ENCODE results near the gene FAM153A.
"Not testable (repeated sequence)": the region's sequence is repeated elsewhere in the genome, so short reads cannot be mapped to it uniquely, and the experiment has no call there.

DNA sequence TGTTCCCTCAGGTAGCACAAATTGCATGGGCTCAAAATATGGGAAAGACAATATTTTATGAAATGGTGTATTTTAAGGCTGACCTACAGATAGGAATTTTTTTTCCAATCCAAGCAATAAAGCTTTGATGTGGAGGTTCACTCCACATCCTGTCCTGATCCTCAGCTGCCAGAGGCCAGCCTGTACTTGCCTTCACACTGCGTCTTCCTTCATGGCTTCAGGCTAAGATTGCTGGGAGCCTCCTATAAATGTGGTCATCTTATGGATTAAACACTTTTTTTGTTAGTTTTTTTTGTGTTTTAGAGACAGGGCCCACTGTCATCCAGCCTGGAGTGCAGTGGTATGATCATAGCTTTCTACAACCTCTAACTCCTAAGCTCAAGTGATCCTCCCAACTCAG, 67.3 kb downstream of the FAM153A start:
- TF ChIP-seq, protein P1, sequence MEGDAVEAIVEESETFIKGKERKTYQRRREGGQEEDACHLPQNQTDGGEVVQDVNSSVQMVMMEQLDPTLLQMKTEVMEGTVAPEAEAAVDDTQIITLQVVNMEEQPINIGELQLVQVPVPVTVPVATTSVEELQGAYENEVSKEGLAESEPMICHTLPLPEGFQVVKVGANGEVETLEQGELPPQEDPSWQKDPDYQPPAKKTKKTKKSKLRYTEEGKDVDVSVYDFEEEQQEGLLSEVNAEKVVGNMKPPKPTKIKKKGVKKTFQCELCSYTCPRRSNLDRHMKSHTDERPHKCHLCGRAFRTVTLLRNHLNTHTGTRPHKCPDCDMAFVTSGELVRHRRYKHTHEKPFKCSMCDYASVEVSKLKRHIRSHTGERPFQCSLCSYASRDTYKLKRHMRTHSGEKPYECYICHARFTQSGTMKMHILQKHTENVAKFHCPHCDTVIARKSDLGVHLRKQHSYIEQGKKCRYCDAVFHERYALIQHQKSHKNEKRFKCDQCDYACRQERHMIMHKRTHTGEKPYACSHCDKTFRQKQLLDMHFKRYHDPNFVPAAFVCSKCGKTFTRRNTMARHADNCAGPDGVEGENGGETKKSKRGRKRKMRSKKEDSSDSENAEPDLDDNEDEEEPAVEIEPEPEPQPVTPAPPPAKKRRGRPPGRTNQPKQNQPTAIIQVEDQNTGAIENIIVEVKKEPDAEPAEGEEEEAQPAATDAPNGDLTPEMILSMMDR (conservative IDR thresholded peaks at IDR 0.05; ENCODE audit: low read depth, low read length) = not testable (repeated sequence)
- not testable (repeated sequence) for TF ChIP-seq CEBPB (IDR thresholded peaks at IDR 0.05; ENCODE audit: low read depth, low read length); RFX5 (IDR thresholded peaks at IDR 0.05; ENCODE audit: low read depth, low read length); RAD21 (IDR thresholded peaks at IDR 0.05; ENCODE audit: low read length); POLR2A (IDR thresholded peaks at IDR 0.05; ENCODE audit: low read depth, low read length); MAFK (IDR thresholded peaks at IDR 0.05; ENCODE audit: low read depth, low read length); MAZ (IDR thresholded peaks at IDR 0.05; ENCODE audit: borderline replicate concordance, low read depth, low read length); FOS (IDR thresholded peaks at IDR 0.05; ENCODE audit: low read depth, low read length); CHD1 (IDR thresholded peaks at IDR 0.05; ENCODE audit: low read depth, low read length); BHLHE40 (IDR thresholded peaks at IDR 0.05; ENCODE audit: low read depth, low read length)
- TF ChIP-seq, protein P2, sequence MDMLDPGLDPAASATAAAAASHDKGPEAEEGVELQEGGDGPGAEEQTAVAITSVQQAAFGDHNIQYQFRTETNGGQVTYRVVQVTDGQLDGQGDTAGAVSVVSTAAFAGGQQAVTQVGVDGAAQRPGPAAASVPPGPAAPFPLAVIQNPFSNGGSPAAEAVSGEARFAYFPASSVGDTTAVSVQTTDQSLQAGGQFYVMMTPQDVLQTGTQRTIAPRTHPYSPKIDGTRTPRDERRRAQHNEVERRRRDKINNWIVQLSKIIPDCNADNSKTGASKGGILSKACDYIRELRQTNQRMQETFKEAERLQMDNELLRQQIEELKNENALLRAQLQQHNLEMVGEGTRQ (IDR thresholded peaks at IDR 0.05; ENCODE audit: low read depth, low read length) = not testable (repeated sequence)
- TF ChIP-seq, protein P3, sequence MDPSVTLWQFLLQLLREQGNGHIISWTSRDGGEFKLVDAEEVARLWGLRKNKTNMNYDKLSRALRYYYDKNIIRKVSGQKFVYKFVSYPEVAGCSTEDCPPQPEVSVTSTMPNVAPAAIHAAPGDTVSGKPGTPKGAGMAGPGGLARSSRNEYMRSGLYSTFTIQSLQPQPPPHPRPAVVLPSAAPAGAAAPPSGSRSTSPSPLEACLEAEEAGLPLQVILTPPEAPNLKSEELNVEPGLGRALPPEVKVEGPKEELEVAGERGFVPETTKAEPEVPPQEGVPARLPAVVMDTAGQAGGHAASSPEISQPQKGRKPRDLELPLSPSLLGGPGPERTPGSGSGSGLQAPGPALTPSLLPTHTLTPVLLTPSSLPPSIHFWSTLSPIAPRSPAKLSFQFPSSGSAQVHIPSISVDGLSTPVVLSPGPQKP (IDR thresholded peaks at IDR 0.05; ENCODE audit: borderline replicate concordance, low read depth, low read length) = not testable (repeated sequence)

Measured in IMR-90 (cell line).